ENCODE measurements around the gene EEF1AKMT4.

Gene EEF1AKMT4

GRCh38 chr3:184235381-184236032 is 14.0 kb upstream of the EEF1AKMT4 start:
- no peak for DNase-seq (ENCODE audit: low spot score)

GRCh38 chr3:184236033-184236410 is 13.4 kb upstream of the EEF1AKMT4 start:
- no peak for DNase-seq (ENCODE audit: low spot score)

GRCh38 chr3:184236636-184237035 is 12.8 kb upstream of the EEF1AKMT4 start:
- DNase-seq (ENCODE audit: low spot score), result no peak

- no peak for DNase-seq (ENCODE audit: low spot score)
These were observed 12.3 kb upstream of the EEF1AKMT4 start for GRCh38 chr3:184237211-184237610.

GRCh38 chr3:184237807-184238206 is 11.7 kb upstream of the EEF1AKMT4 start:
- DNase-seq (ENCODE audit: low spot score), result no peak

- no peak for DNase-seq (ENCODE audit: low spot score)
These were observed 11.1 kb upstream of the EEF1AKMT4 start for GRCh38 chr3:184238246-184238818.

- no peak for DNase-seq (ENCODE audit: low spot score)
These were observed 10.3 kb upstream of the EEF1AKMT4 start for GRCh38 chr3:184239221-184239620.

- no peak for DNase-seq (ENCODE audit: low spot score)
These were observed 9.8 kb upstream of the EEF1AKMT4 start for GRCh38 chr3:184239708-184240107.

GRCh38 chr3:184240384-184241140 is 8.9 kb upstream of the EEF1AKMT4 start:
- DNase-seq (ENCODE audit: low spot score), result no peak

- no peak for DNase-seq (ENCODE audit: low spot score)
These were observed 8.4 kb upstream of the EEF1AKMT4 start for GRCh38 chr3:184241141-184241446.

- no peak for DNase-seq (ENCODE audit: low spot score)
These were observed 7.8 kb upstream of the EEF1AKMT4 start for GRCh38 chr3:184241447-184242296.

- DNase-seq (ENCODE audit: low spot score), result no peak
These were observed 7.2 kb upstream of the EEF1AKMT4 start for GRCh38 chr3:184242297-184242685.

- DNase-seq (ENCODE audit: low spot score), result peak; percentile 87
These were observed 739 bp upstream of the EEF1AKMT4 start, which contains the start of gene ALG3 for GRCh38 chr3:184248454-184249411. Gene ALG3, minus strand, starts transcription at chr3:184248962. Its CDS starts 22 bp downstream, at chr3:184248940.

GRCh38 chr3:184250167-184250828 is 826 bp downstream of the EEF1AKMT4 start:
- peak; percentile 96 for DNase-seq (ENCODE audit: low spot score)

- DNase-seq (ENCODE audit: low spot score), result no peak
These were observed 6.0 kb downstream of the EEF1AKMT4 start for GRCh38 chr3:184255291-184256039.

GRCh38 chr3:184257083-184257915 is 7.8 kb downstream of the EEF1AKMT4 start:
- no peak for DNase-seq (ENCODE audit: low spot score)

GRCh38 chr3:184258926-184259325 is 9.5 kb downstream of the EEF1AKMT4 start:
- DNase-seq (ENCODE audit: low spot score), result no peak

GRCh38 chr3:184259396-184259877 is 10.0 kb downstream of the EEF1AKMT4 start:
- no peak for DNase-seq (ENCODE audit: low spot score)
